Colonic mucosa (tissue), 4 donors: Measurements from ENCODE around the gene DENND1B. TPM values are rescaled to one million over a fixed set of nuclear protein-coding genes. Genes with fewer than 3 reads are reported as not detected.

Source experiments
- DNase-seq: peaks from one replicate; pipeline ENCODE4 v3.0.0-alpha.2; 2020
- H3K27ac ChIP-seq: fragments of 200-600 bp; one replicate; pipeline ENCODE4 v1.8.0; 2021
- H3K27me3 ChIP-seq: fragments of 200-600 bp; one replicate; pipeline ENCODE4 v1.8.0; 2021
- H3K36me3 ChIP-seq: fragments of 200-600 bp; one replicate; pipeline ENCODE4 v1.8.0; 2021
- H3K4me1 ChIP-seq: fragments of 200-600 bp; one replicate; pipeline ENCODE4 v1.8.0; 2021; ENCODE audit warnings: mild to moderate bottlenecking
- H3K4me3 ChIP-seq: fragments of 200-600 bp; one replicate; pipeline ENCODE4 v1.8.0; 2021
- H3K9ac ChIP-seq, 2 donors: one replicate each; pipeline ENCODE4 v1.7.0; 2013; ENCODE audit warnings: control low read depth in 2 of 2, low read depth in 2 of 2, low read length in 2 of 2
- H3K9me3 ChIP-seq: fragments of 200-600 bp; one replicate; pipeline ENCODE4 v1.8.0; 2021
- intact Hi-C: fragments of 100-400 bp; cut with DNase I; formaldehyde crosslinking; loops from one replicate; pipeline ENCODE4 v1.14.1; 2022
- total RNA-seq, 2 donors: library from RNA; stranded (reverse); fragmentation: NEBNext Ultra II Directional in 1 of 2; extraction: Animal tissue kit (Norgen Biotek cat#: 25700) in 1 of 2; gene quantifications; one replicate each; pipeline ENCODE4 v1.2.1, GENCODE V29; 2021
- TF ChIP-seq, protein P1 (sequence below): fragments of 200-600 bp; IDR thresholded peaks from one replicate; pipeline ENCODE4 v1.8.0; 2022; ENCODE audit warnings: antibody characterized with exemption, mild to moderate bottlenecking
- donor health status: healthy.
- donor health status: DM: no; HTN: no; CAD: no.
- donor health status: DM: no; HTN: no; CAD: no.

The DENND1B gene
- total RNA-seq, 2 donors from 2014 or later = 19.5 to 25.7 TPM

DNA sequence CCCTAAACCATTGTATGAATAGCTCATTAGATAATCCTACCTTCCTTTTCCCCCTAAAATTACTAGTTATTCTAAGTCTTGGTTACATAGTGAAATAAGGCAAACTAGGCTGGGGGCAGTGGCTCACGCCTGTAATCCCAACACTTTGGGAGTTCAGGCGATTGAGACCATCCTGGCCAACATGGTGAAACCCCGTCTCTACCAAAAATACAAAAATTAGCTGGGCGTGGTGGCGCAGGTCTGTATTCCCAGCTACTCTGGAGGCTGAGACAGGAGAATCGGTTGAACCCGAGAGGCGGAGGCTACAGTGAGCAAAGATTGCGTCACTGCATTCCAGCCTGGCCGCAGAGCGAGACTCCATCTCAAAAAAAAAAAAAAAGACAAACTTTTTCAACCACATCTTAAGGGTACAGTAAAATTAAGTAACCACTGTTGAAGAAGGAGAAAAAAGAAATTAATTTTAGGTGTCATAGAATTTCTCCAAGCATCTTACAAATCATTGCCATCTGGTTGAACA is 108.5 kb downstream of the DENND1B start:
- TF ChIP-seq, protein P1, sequence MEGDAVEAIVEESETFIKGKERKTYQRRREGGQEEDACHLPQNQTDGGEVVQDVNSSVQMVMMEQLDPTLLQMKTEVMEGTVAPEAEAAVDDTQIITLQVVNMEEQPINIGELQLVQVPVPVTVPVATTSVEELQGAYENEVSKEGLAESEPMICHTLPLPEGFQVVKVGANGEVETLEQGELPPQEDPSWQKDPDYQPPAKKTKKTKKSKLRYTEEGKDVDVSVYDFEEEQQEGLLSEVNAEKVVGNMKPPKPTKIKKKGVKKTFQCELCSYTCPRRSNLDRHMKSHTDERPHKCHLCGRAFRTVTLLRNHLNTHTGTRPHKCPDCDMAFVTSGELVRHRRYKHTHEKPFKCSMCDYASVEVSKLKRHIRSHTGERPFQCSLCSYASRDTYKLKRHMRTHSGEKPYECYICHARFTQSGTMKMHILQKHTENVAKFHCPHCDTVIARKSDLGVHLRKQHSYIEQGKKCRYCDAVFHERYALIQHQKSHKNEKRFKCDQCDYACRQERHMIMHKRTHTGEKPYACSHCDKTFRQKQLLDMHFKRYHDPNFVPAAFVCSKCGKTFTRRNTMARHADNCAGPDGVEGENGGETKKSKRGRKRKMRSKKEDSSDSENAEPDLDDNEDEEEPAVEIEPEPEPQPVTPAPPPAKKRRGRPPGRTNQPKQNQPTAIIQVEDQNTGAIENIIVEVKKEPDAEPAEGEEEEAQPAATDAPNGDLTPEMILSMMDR = no peak
- Histone ChIP-seq H3K9me3 (no peaks in the 10 kb centered on the region), H3K4me1 (peaks cover 4% of the 10 kb centered on the region), H3K9ac (no peak overlapping the region), H3K27ac (no peak overlapping the region), H3K36me3 (no peaks in the 10 kb centered on the region), H3K27me3 (no peaks in the 10 kb centered on the region), H3K4me3 (no peak overlapping the region)
- intact Hi-C loops = no loop called here
- no peak for DNase-seq

DNA sequence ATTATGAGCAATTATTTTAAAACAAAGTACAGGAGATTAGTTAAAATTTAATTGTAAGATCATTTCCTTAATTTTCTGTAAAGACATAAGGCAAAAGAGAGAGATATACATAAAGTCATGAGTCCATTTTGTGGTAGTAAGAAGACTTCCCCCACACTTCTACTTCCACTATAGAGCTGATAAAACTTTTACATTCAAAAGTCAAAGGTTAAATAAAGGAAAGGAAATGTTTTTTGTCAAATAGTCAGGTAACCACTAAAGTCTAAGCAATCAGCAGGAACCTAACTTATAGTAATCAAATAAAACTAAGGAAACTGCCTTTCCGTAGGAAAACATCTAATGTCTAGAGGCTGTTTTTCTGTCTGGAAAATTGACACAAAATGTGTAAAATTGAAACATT is 110.9 kb downstream of the DENND1B start:
- Histone ChIP-seq H3K36me3 (no peaks in the 10 kb centered on the region), H3K9me3 (no peaks in the 10 kb centered on the region), H3K4me3 (no peak overlapping the region), H3K4me1 (peaks cover 4% of the 10 kb centered on the region), H3K27me3 (no peaks in the 10 kb centered on the region), H3K9ac (no peak overlapping the region), H3K27ac (no peak overlapping the region)
- TF ChIP-seq, protein P1 = no peak
- intact Hi-C loops = no loop called here
- DNase-seq = no peak

DNA sequence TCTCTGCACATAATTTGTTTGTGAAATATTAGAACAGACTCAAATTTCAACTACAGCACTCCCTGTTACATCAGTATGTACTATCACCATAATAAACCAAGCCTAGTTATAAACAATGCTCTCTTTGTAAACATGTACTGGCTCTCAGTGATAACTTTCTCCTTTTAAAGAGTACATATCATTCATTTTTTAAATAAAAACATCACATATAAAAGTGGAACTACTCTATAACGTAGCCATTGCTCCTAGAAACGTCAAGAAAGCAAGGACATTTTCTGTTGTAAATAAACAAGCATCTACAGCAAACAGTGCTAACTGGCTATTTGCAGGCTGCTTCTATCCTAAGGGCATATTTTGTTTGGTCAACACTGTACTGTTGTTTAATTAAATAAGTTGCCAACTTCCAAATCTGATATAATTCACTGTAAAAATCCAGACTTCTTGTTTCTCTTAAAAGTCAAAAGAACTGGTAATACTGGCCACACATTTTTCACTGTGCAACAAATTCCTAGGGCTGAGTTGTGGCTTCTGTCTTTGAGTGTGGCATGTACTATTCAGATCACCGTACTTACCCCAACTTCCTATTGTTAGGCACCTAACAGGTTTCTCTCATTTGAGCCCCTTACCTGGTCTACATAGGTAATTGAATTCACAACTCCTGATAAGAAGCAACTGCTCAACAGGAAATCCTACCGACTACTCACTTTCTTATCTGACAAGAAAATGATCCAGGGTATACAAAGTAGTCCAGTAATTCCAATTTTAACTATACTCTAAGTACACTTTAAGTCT is 111.9 kb downstream of the DENND1B start:
- no peak overlapping the region for H3K4me3 ChIP-seq
- intact Hi-C loops = no loop called here
- no peak for DNase-seq
- no peaks in the 10 kb centered on the region for H3K27me3 ChIP-seq
- no peaks in the 10 kb centered on the region for H3K9me3 ChIP-seq
- TF ChIP-seq, protein P1 = no peak
- no peak overlapping the region for H3K9ac ChIP-seq
- no peak overlapping the region for H3K27ac ChIP-seq
- H3K4me1 ChIP-seq = peaks cover 4% of the 10 kb centered on the region
- H3K36me3 ChIP-seq = no peaks in the 10 kb centered on the region

DNA sequence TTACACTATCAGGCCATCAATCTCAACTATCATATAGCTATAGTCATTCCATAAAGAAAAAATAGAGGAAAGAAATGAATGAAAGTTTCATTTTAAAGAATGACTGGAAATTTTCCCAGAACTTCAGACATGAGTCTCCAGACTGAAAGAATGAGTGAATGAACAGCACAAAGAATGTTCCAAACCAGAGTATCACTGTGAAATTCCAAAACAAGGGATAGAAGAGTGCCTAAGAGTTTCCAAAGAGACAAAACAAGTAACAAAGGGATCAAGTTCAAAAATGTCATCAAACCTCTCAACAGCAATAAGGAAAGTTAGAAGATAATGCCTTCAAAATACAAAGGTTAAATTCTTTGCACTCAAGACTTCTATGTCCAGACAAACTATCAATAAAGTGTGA is 114.9 kb downstream of the DENND1B start:
- Histone ChIP-seq H3K9me3 (no peaks in the 10 kb centered on the region), H3K9ac (no peak overlapping the region), H3K36me3 (no peaks in the 10 kb centered on the region), H3K4me1 (peaks cover 4% of the 10 kb centered on the region), H3K4me3 (no peak overlapping the region), H3K27me3 (no peaks in the 10 kb centered on the region), H3K27ac (no peak overlapping the region)
- TF ChIP-seq, protein P1 = no peak
- intact Hi-C loops = no loop called here
- DNase-seq = no peak

DNA sequence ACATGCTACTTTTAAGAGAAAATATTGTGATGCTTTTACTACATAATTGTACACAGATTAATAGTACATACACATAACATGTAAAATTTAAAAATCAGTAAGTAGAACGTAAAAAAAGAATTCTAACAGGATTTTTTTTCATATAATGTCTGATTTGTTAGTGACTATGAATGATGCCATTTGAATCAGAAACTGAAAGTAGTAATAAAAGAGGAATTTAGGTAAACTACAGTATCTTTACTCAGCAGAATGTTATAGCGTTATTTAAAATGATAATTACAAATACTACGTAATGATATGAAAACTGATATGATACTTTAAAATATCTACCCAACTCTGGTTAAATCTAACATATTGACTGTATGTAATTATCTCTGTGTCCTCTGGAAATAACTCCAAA is 116.1 kb downstream of the DENND1B start:
- TF ChIP-seq, protein P1 = no peak

More for the DNA sequence above, 116.1 kb downstream of the DENND1B start:
- H3K27ac ChIP-seq = no peak overlapping the region
- no peaks in the 10 kb centered on the region for H3K27me3 ChIP-seq
- H3K4me1 ChIP-seq = peaks cover 4% of the 10 kb centered on the region
- no peak overlapping the region for H3K9ac ChIP-seq
- DNase-seq = no peak
- no peak overlapping the region for H3K4me3 ChIP-seq
- no peaks in the 10 kb centered on the region for H3K36me3 ChIP-seq
- intact Hi-C loops = no loop called here
- no peaks in the 10 kb centered on the region for H3K9me3 ChIP-seq
